Sigmoid colon (tissue), 7 donors: Measurements from ENCODE around the gene ATP2B1. TPM values are rescaled to one million over a fixed set of nuclear protein-coding genes. Genes with fewer than 3 reads are reported as not detected.

Experiments
- DNase-seq: peaks from one replicate; pipeline ENCODE4 v3.0.0-alpha.2; 2019
- H3K27ac ChIP-seq, 4 donors: fragments of 200-600 bp; sonication (generic); one replicate each; pipeline ENCODE4 v1.5.1; 2016 to 2019; ENCODE audit warnings: mild to moderate bottlenecking in 1 of 4
- H3K27me3 ChIP-seq, 3 donors: fragments of 200-600 bp; sonication (generic); one replicate each; pipeline ENCODE4 v1.5.1; 2019; ENCODE audit warnings: mild to moderate bottlenecking in 1 of 3
- H3K36me3 ChIP-seq, 4 donors: fragments of 200-600 bp; sonication (generic); one replicate each; pipeline ENCODE4 v1.5.1; 2016 to 2019
- H3K4me1 ChIP-seq, 4 donors: fragments of 200-600 bp; sonication (generic); one replicate each; pipeline ENCODE4 v1.5.1; 2017 to 2019
- H3K4me3 ChIP-seq, 4 donors: fragments of 200-600 bp; sonication (generic); one replicate each; pipeline ENCODE4 v1.5.1; 2017 to 2019; ENCODE audit warnings: mild to moderate bottlenecking in 2 of 4, moderate library complexity in 1 of 4
- H3K9me3 ChIP-seq, 4 donors: fragments of 200-600 bp in 3 of 4; sonication (generic) in 3 of 4; one replicate each; pipeline versions ENCODE4 v1.5.1 to v1.6.1; 2013 to 2019
- CTCF ChIP-seq, 4 experiments: fragments of 450-650 bp in 3 of 4; fragments of 200-600 bp in 1 of 4; IDR thresholded peaks; one replicate each; pipeline ENCODE4 v1.5.1; 2016 to 2019; ENCODE audit warnings: antibody characterized with exemption in 4 of 4, mild to moderate bottlenecking in 3 of 4, moderate library complexity in 2 of 4
- EP300 ChIP-seq, 4 donors: sonication (generic); formaldehyde crosslinking; IDR thresholded peaks; one replicate each; pipeline ENCODE4 v1.6.1; 2017; ENCODE audit warnings: antibody characterized with exemption in 4 of 4
- POLR2A ChIP-seq, 2 donors: fragments of 450-650 bp; IDR thresholded peaks; one replicate each; pipeline ENCODE4 v1.6.1; 2016; ENCODE audit warnings: antibody characterized with exemption in 2 of 2, mild to moderate bottlenecking in 2 of 2, moderate library complexity in 2 of 2
- POLR2AphosphoS5 ChIP-seq, 4 donors: sonication (generic); formaldehyde crosslinking; IDR thresholded peaks; one replicate each; pipeline ENCODE4 v1.6.1; 2017; ENCODE audit warnings: antibody characterized with exemption in 4 of 4
- whole genome bisulfite sequencing, 2 donors: extraction: QIAGEN DNeasy Blood & Tissue Kit; methylation state at CpG; one replicate each; pipeline ENCODE4 v1.1.7; 2013; 5-methylcytosine and 5-hydroxymethylcytosine counted together
- intact Hi-C: fragments of 100-400 bp; cut with DNase I; formaldehyde crosslinking; loops from one replicate; pipeline ENCODE4 v1.15.1; 2023
- polyA plus RNA-seq, 3 donors: library from polyadenylated mRNA; stranded (reverse); fragments of 200-250 nt; gene quantifications; one replicate each; pipeline ENCODE4 v1.2.3, GENCODE V29; 2013
- small RNA-seq, 3 donors: library from RNA; depleted of rRNA; stranded (forward); fragments of <200 nt; gene quantifications; one replicate each; pipeline ENCODE3, GENCODE V24; 2016
- total RNA-seq, 4 donors: library from RNA; depleted of rRNA; stranded (reverse); fragments of >200 nt; gene quantifications; one replicate each; pipeline ENCODE4 v1.1.0, GENCODE V29; 2016
- donor health status: healthy with polysubstance abuse.
- donor health status: Bipolar disorder and iron deficiency.
- donor health status: healthy.

Gene ATP2B1
- total and polyA plus RNA-seq, 7 donors = 4.8 to 39.1 (median 27.6) TPM

DNA sequence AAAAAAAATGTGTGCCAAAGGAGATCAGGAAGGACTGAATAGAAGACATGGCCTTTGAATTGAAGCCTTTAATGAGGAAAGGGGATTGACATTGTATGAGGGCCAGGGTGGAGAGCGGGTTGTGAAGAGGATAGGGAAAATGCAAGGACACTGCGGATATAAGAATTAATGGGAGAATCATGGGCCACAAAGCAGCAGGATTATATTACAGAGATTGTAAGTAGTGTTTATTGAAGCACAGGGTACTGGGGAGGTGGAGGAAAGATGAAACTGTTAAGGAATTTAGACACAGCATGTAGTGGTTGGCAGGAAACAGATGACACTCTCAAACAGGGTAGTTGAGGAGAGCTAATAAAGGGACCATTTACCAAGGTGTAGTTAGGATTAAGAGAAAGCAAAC, 166.4 kb downstream of the ATP2B1 start:
- intact Hi-C loops = loop anchor here (2.0 to 10.0 kb wide), 2 partner anchors 563 to 1417 kb away; no protein-coding TSS in a partner anchor

DNA sequence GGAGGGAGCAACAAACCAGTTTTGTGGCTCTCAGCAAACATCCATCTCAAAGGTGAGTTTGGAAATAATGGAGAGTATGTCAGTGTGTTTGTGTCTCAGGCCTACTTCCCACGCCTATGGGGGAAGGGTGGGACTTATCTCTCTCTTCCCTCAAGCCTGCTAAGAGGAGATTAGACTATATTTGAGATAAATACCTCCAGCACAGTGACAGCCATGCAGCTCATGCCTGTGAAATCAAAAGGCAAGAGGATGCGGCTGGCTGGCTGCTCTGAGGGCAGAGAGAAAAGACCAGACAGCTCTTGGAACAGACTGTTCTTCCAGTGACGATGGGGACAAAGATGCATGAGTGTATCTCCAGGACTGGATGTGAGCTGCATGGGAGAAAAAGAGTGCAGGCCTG, 168.1 kb downstream of the ATP2B1 start:
- Histone ChIP-seq H3K27ac (no peak overlapping the region), H3K36me3 (no peaks in the 10 kb centered on the region), H3K27me3 (no peaks in the 10 kb centered on the region), H3K9me3 (no peaks in the 10 kb centered on the region), H3K4me3 (no peak overlapping the region), H3K4me1 (peaks cover 0 to 18% (median 6%) of the 10 kb centered on the region in 4 donors)
- TF ChIP-seq POLR2AphosphoS5 (IDR thresholded peaks at IDR 0.05) = no peak
- TF ChIP-seq EP300 (IDR thresholded peaks at IDR 0.05) = no peak
- no peak for TF ChIP-seq POLR2A (IDR thresholded peaks at IDR 0.05)
- no peak for TF ChIP-seq CTCF (IDR thresholded peaks at IDR 0.05)
- intact Hi-C loops = loop anchor here (10.0 kb wide), 1 partner anchor 564 kb away; no protein-coding TSS in a partner anchor
- 62 to 71% methylated on average over 3 of the region's 3 CpGs for WGBS, 2 donors
- no peak for DNase-seq

More for the DNA sequence above, 166.4 kb downstream of the ATP2B1 start:
- DNase-seq = no peak
- 93 to 99% methylated on average over 2 of the region's 2 CpGs for WGBS, 2 donors
- TF ChIP-seq POLR2A (IDR thresholded peaks at IDR 0.05) (no peak), CTCF (IDR thresholded peaks at IDR 0.05) (no peak), POLR2AphosphoS5 (IDR thresholded peaks at IDR 0.05) (no peak)
- Histone ChIP-seq H3K36me3 (no peaks in the 10 kb centered on the region), H3K9me3 (no peaks in the 10 kb centered on the region), H3K4me3 (no peak overlapping the region), H3K27ac (no peak overlapping the region), H3K4me1 (peaks cover 0 to 18% (median 6%) of the 10 kb centered on the region in 4 donors), H3K27me3 (no peaks in the 10 kb centered on the region)

DNA sequence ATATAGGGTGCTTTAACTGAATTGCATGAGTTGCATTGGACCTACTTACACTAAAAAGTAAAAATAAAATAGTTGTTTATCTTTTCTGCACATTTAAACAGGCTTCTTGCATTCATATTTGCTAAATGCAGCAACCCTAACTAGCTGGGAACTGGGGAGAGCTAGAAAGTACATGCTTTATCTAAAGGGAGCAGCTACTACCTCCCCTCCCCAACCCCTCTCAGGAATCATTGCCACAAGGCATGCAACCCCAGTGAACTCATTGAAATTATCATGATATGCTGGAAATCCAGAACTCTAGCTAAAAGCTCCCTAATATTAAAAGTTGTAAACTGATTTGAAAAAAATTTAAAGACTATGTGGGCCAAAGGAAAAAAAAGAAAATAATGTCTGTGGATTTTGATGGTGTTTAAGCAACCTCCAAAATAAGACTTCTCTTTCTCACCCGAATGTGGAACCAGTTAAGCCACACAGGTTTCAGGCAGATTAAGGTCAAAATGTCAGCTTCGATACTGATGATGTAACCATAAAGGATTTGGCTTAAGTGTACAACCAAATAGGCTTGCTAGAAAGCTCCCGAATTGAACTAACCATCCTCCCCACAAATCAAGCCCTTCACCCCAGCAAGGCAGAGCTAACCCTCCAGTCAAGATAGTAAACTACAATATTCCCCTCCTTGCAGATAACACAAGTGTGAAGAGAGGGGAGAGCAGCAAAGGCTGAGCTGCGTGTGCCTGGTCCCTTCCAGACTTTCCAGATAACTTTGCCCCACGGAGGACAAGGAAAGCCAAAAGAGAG, 169.0 kb downstream of the ATP2B1 start:
- Histone ChIP-seq H3K4me3 (no peak overlapping the region), H3K27me3 (no peaks in the 10 kb centered on the region), H3K4me1 (peaks cover 0 to 11% (median 4%) of the 10 kb centered on the region in 4 donors), H3K9me3 (no peaks in the 10 kb centered on the region), H3K27ac (no peak overlapping the region), H3K36me3 (no peaks in the 10 kb centered on the region)
- 71 to 91% methylated on average over 5 of the region's 5 CpGs for WGBS, 2 donors
- no peak for TF ChIP-seq POLR2AphosphoS5 (IDR thresholded peaks at IDR 0.05)
- TF ChIP-seq POLR2A (IDR thresholded peaks at IDR 0.05) = no peak
- no peak for TF ChIP-seq EP300 (IDR thresholded peaks at IDR 0.05)
- no peak for TF ChIP-seq CTCF (IDR thresholded peaks at IDR 0.05)
- intact Hi-C loops = loop anchor here (10.0 kb wide), 1 partner anchor 565 kb away; no protein-coding TSS in a partner anchor
- DNase-seq = no peak

DNA sequence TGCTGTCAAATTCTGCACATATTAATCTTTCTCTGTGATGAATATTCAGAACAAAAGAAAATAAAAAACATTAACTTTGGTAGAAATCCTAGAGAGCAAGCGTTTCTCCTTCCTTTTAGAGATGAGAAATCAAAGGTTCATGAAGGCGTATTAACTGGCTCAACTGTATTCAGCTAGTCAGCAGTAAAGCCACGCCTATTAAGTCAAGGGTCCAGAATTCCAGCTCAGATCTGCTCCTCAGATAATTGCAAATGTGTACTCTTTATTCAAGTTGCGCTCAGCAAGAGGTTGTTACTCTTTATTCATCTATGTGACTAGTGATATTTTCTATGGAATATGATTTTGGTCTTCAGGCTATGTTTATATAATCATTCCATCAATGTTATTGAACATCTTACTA, 169.7 kb downstream of the ATP2B1 start:
- no peak for TF ChIP-seq EP300 (IDR thresholded peaks at IDR 0.05)
- TF ChIP-seq POLR2A (IDR thresholded peaks at IDR 0.05) = no peak
- no peak for TF ChIP-seq POLR2AphosphoS5 (IDR thresholded peaks at IDR 0.05)
- no peak for TF ChIP-seq CTCF (IDR thresholded peaks at IDR 0.05)
- no peak overlapping the region for H3K4me3 ChIP-seq
- WGBS, 2 donors = 58 to 86% methylated on average over 4 of the region's 4 CpGs
- DNase-seq = no peak
- no peaks in the 10 kb centered on the region for H3K27me3 ChIP-seq
- intact Hi-C loops = no loop called here
- H3K9me3 ChIP-seq = no peaks in the 10 kb centered on the region
- no peak overlapping the region for H3K27ac ChIP-seq
- H3K36me3 ChIP-seq = no peaks in the 10 kb centered on the region
- peaks cover 0 to 10% (median 3%) of the 10 kb centered on the region in 4 donors for H3K4me1 ChIP-seq

Small RNAs within 50 kb of the gene (small RNA-seq; reads per million reads assigned to genes)
- gene AC025034.2 (0 reads per million in 3 donors), gene RNA5SP365 (0.11 to 0.36 (median 0.24) reads per million in 3 donors), gene RNU6-148P (0 reads per million in 3 donors)

Other genes with a start within 250 kb of the ATP2B1 start
- 1 to 10 TPM; 3.4 to 4.8 (median 4.3) TPM for gene GALNT4, start 184.0 kb downstream of the ATP2B1 start, total RNA-seq
- 10 to 100 TPM in 1 of 3 donors, 1 to 10 TPM in 2; 3.6 to 14.6 (median 4.9) TPM for gene GALNT4, start 184.0 kb downstream of the ATP2B1 start, polyA plus RNA-seq
- 10 to 100 TPM; 14.1 to 29.1 (median 26.0) TPM for gene POC1B, start 182.8 kb downstream of the ATP2B1 start, total RNA-seq
- 10 to 100 TPM; 12.5 to 31.7 (median 28.8) TPM for gene POC1B, start 182.8 kb downstream of the ATP2B1 start, polyA plus RNA-seq